ENCODE data around the gene CHN1.

- no peak for TF ChIP-seq CTCF (IDR thresholded peaks at IDR 0.05)
- no peak for TF ChIP-seq ZFX (IDR thresholded peaks at IDR 0.05; ENCODE audit: borderline replicate concordance)
These were observed 2.3 kb upstream of the CHN1 start for GRCh38 chr2:175007510-175007909.

All from 22Rv1 (cell line).